Body of pancreas (tissue), 4 donors: ENCODE results near the gene ZGPAT. TPM values are rescaled to one million over a fixed set of nuclear protein-coding genes. Genes with fewer than 3 reads are reported as not detected.

Experiments used
- ATAC-seq: fragments of 150-250 bp; one replicate; pipeline ENCODE4 v1.9.1; 2016
- DNase-seq, 4 donors: peaks; one replicate each; pipeline ENCODE4 v3.0.0-alpha.2; 2019
- H3K27ac ChIP-seq, 4 donors: fragments of 200-600 bp; sonication (generic); 1 replicate in 3 of 4; 2 replicates in 1 of 4; pipeline versions ENCODE4 v1.5.1 to v1.6.1; 2016 to 2019; ENCODE audit warnings: mild to moderate bottlenecking in 1 of 4, mixed read lengths in 1 of 4, moderate library complexity in 1 of 4
- H3K27me3 ChIP-seq, 2 donors: fragments of 200-600 bp; sonication (generic); one replicate each; pipeline ENCODE4 v1.6.0; 2016; ENCODE audit warnings: mild to moderate bottlenecking in 1 of 2
- H3K36me3 ChIP-seq, 2 donors: fragments of 200-600 bp; sonication (generic); replicated peaks in 1 of 2; 2 replicates each; pipeline ENCODE4 v1.5.1; 2016; ENCODE audit warnings: low read depth in 2 of 2; ENCODE audit not compliant: insufficient read depth in 1 of 2
- H3K4me1 ChIP-seq: fragments of 200-600 bp; sonication (generic); one replicate; pipeline ENCODE4 v1.6.0; 2016
- H3K4me3 ChIP-seq, 2 donors: fragments of 200-600 bp; sonication (generic); 1 replicate in 1 of 2; 2 replicates in 1 of 2; pipeline ENCODE4 v1.5.1; 2016 to 2019
- H3K9me3 ChIP-seq, 3 donors: fragments of 200-600 bp; sonication (generic); 1 replicate in 2 of 3; 2 replicates in 1 of 3; pipeline ENCODE4 v1.5.1; 2016
- POLR2A ChIP-seq, 3 donors: fragments of 450-650 bp; IDR thresholded peaks; one replicate each; pipeline ENCODE4 v1.6.1; 2016; ENCODE audit warnings: antibody characterized with exemption in 3 of 3, mild to moderate bottlenecking in 2 of 3
- WGBS, 2 donors: methylation state at CpG; one replicate each; pipeline ENCODE4 v1.1.5; 2017; 5-methylcytosine and 5-hydroxymethylcytosine counted together
- intact Hi-C: fragments of 100-400 bp; cut with DNase I; formaldehyde crosslinking; loops from one replicate; pipeline ENCODE4 v1.15.1; 2023
- total RNA-seq, 2 donors: library from RNA; depleted of rRNA; stranded (reverse); fragments of >200 nt; gene quantifications; one replicate each; pipeline ENCODE4 v1.1.0, GENCODE V29; 2016
- TF ChIP-seq, protein P1 (sequence below), 7 experiments: fragments of 450-650 bp in 4 of 7; fragments of 200-600 bp in 3 of 7; sonication (generic) in 3 of 7; IDR thresholded peaks; one replicate each; pipeline ENCODE4 v1.5.1; 2016 to 2019; ENCODE audit warnings: antibody characterized with exemption in 7 of 7

The ZGPAT gene
- total RNA-seq, 2 donors from 2014 or later, result 16.6 to 53.1 TPM

DNA sequence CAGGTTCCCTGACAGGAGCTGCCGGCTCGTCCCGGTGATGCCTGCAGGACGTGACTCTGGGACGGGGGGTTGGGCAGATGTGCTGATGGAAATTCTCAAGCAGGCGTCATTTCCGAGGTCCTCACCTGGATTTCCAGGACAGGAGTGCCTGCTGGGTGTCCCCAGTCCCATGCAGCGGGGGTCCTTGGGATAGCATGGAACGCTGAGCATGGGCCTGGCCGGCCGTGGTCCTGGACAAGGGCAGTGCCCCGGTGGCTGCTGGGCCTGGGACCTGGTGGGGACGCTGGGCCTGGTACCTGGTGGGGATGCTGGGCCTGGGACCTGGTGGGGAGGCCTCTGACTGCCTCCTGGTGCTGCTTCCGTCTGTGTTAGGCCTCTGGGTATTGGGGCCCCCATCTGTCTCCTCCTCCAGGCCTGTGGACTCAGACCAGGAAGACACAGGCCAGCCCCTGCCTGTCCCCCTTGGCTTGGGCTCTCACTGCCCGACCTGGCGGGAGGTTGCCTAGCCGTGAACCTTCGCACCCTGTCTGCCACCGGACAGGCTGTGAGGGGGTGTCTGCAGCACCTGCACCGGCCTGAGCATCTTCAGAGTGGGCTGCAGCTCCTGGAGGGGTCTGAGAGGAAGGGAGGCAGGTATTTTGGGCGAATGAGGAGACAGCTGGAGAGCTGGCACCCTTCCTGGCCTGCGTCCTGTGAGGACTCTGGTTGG lies 43.5 kb upstream of the ZGPAT start:
- H3K27ac ChIP-seq, result no peak overlapping the region
- no peaks in the 10 kb centered on the region for H3K27me3 ChIP-seq
- H3K9me3 ChIP-seq, result no peaks in the 10 kb centered on the region
- no peak for ATAC-seq
- intact Hi-C loops, result no loop called here
- peaks cover 7% of the 10 kb centered on the region for H3K4me1 ChIP-seq
- DNase-seq, result no peak
- 87 to 88% methylated on average over 5 to 20 of the region's 22 CpGs for WGBS, 2 donors
- no peak for TF ChIP-seq POLR2A (IDR thresholded peaks at IDR 0.05)
- TF ChIP-seq, protein P1, sequence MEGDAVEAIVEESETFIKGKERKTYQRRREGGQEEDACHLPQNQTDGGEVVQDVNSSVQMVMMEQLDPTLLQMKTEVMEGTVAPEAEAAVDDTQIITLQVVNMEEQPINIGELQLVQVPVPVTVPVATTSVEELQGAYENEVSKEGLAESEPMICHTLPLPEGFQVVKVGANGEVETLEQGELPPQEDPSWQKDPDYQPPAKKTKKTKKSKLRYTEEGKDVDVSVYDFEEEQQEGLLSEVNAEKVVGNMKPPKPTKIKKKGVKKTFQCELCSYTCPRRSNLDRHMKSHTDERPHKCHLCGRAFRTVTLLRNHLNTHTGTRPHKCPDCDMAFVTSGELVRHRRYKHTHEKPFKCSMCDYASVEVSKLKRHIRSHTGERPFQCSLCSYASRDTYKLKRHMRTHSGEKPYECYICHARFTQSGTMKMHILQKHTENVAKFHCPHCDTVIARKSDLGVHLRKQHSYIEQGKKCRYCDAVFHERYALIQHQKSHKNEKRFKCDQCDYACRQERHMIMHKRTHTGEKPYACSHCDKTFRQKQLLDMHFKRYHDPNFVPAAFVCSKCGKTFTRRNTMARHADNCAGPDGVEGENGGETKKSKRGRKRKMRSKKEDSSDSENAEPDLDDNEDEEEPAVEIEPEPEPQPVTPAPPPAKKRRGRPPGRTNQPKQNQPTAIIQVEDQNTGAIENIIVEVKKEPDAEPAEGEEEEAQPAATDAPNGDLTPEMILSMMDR (IDR thresholded peaks at IDR 0.05), result no peak
- H3K4me3 ChIP-seq, result no peak overlapping the region
- H3K36me3 ChIP-seq, result peaks cover 0 to 4% of the 10 kb centered on the region in 2 donors

DNA sequence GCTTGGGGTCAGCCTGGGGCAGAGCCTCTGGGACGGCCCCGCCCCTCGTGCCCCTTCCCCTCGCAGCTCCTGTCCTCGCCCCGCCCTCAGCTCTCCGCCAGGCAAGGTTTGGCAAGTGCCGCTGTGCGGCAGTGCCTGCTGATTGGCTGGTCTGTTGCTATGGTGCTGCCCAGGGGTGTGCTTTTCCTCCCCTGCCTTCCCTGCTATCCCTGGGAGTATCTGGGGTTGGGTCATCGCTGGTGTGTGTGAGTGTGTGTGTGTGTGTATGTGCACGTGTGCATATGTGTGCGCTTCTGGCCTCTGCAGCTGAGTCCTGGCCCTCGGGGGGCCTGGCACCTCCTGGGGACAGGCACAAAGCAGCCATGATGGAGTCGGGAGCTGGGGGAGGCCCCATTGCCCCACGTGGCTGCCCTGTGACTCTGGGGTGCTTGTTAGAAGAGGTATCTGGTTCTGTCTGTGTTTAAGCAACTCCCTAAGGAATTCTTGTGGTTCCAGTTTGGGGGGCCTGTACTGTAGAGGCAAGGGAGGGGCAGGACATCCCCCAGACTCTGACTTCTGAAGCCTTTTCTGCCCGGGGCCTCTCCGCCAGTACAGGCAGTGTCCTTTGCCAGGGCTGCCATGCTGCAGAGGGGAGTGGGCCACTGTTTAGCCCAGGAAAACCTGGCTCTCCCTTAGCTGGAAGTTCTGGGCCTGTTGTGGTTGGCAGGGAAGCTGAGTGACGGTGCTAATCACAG lies 42.8 kb upstream of the ZGPAT start:
- ATAC-seq (no peak), DNase-seq (no peak)
- TF ChIP-seq POLR2A (IDR thresholded peaks at IDR 0.05), result no peak
- TF ChIP-seq, protein P1 (IDR thresholded peaks at IDR 0.05), result no peak
- Histone ChIP-seq H3K9me3 (no peaks in the 10 kb centered on the region), H3K27ac (no peak overlapping the region), H3K27me3 (no peaks in the 10 kb centered on the region), H3K4me3 (no peak overlapping the region), H3K36me3 (peaks cover 0 to 4% of the 10 kb centered on the region in 2 donors), H3K4me1 (peaks cover under 1% of the 10 kb centered on the region)
- intact Hi-C loops, result no loop called here
- 78 to 84% methylated on average over 7 to 16 of the region's 18 CpGs for WGBS, 2 donors

DNA sequence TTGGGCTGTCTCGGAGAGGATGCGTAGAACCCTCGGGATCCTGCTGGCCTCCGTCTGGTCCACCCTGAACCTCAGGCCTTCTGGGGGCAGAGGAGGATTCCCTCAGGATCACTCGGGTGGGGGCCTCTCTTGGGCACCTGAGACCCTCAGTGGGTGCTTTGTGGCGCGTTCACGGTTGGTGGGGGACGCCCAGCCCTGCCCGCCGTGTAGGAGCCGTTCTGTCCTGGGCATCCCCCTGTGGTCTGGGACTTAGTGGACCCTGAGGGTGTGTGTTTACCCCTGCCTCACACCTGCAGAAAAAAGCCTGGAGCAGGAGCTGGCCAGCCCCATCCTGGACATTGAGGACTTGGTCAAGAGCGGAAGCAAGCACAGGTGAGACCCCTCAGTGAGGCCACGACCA lies 42.1 kb upstream of the ZGPAT start:
- intact Hi-C loops, result no loop called here
- ATAC-seq, result no peak

DNA sequence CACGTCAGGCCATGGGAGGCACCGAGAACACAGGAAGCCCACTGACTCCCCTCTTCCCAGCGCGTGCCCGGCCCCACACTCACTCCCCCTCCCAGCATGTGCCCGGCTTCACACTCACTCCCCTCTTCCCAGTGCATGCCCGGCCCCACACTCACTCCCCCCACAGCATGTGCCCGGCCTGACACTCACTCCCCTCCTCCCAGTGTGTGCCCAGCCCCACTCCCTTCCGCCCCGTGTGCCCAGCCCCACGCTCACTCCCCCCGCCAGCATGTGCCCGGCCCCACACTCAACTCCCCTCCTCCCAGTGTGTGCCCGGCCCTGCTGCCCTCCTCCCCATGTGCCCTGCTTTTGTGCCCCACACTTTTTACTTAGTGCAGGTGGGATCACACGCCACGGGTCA lies 40.0 kb upstream of the ZGPAT start:
- H3K27me3 ChIP-seq, result no peaks in the 10 kb centered on the region
- no peak for ATAC-seq
- DNase-seq, result no peak
- peaks cover 0 to 3% of the 10 kb centered on the region in 2 donors for H3K36me3 ChIP-seq
- H3K4me3 ChIP-seq, result no peak overlapping the region
- H3K27ac ChIP-seq, result no peak overlapping the region
- WGBS, 2 donors, result 90 to 92% methylated on average over 14 to 16 of the region's 16 CpGs
- no peak for TF ChIP-seq POLR2A (IDR thresholded peaks at IDR 0.05)
- TF ChIP-seq, protein P1 (IDR thresholded peaks at IDR 0.05), result no peak
- intact Hi-C loops, result no loop called here
- H3K9me3 ChIP-seq, result no peaks in the 10 kb centered on the region
- H3K4me1 ChIP-seq, result no peaks in the 10 kb centered on the region

More for the DNA sequence above, 42.1 kb upstream of the ZGPAT start:
- WGBS, 2 donors, result 86 to 100% methylated on average over 3 to 14 of the region's 14 CpGs
- TF ChIP-seq, protein P1 (IDR thresholded peaks at IDR 0.05), result no peak
- no peak for TF ChIP-seq POLR2A (IDR thresholded peaks at IDR 0.05)
- H3K27ac ChIP-seq, result no peak overlapping the region
- H3K27me3 ChIP-seq, result no peaks in the 10 kb centered on the region
- peaks cover 0 to 4% of the 10 kb centered on the region in 2 donors for H3K36me3 ChIP-seq
- no peak for DNase-seq
- H3K9me3 ChIP-seq, result no peaks in the 10 kb centered on the region
- H3K4me3 ChIP-seq, result no peak overlapping the region
- no peaks in the 10 kb centered on the region for H3K4me1 ChIP-seq
